H1 (cell line): ENCODE data around the gene UBE3B. TPM values are rescaled to one million over a fixed set of nuclear protein-coding genes. Genes with fewer than 3 reads are reported as not detected.

Source experiments
- CTCF ChIA-PET: fragments of 300-600 bp; sonication (Branson Sonifier 250); formaldehyde crosslinking; loops from one replicate; lab custom pipeline; 2021; ENCODE audit not compliant: partially characterized antibody; lab: Charles Lee
- POLR2A ChIA-PET: fragments of 300-600 bp; sonication (Branson Sonifier 250); formaldehyde crosslinking; loops from one replicate; lab custom pipeline; 2021; ENCODE audit warnings: inconsistent platforms; ENCODE audit not compliant: partially characterized antibody; lab: Charles Lee
- DNase-seq, 2 experiments: peaks; one replicate each; pipeline versions ENCODE4 v3.0.0 to v3.0.0-alpha.2; 2010 to 2022; ENCODE audit warnings: low spot score in 2 of 2, low read depth in 1 of 2, mixed read lengths in 1 of 2
- FAIRE-seq: peaks from 2 replicates; lab custom pipeline; 2011; peaks lifted over from hg19 to GRCh38; lab: Jason Lieb, UNC
- H2AFZ ChIP-seq: 2 replicates; pipeline ENCODE4 v1.8.1; 2012; ENCODE audit warnings: low read length, inconsistent platforms
- H2AK5ac ChIP-seq: 2 replicates; pipeline ENCODE4 v1.6.1; 2013; ENCODE audit warnings: low read depth, low read length
- H2BK120ac ChIP-seq: replicated peaks from 2 replicates; pipeline ENCODE3; 2013; ENCODE audit warnings: low read depth, low read length, inconsistent platforms
- H2BK12ac ChIP-seq: 2 replicates; pipeline ENCODE4 v1.6.1; 2013; ENCODE audit warnings: low read depth, low read length
- H2BK15ac ChIP-seq: 2 replicates; pipeline ENCODE4 v1.6.1; 2013; ENCODE audit warnings: low read length
- H2BK20ac ChIP-seq: 2 replicates; pipeline ENCODE4 v1.6.1; 2013; ENCODE audit warnings: low read length
- H2BK5ac ChIP-seq: 2 replicates; pipeline ENCODE4 v1.6.1; 2013; ENCODE audit warnings: low read depth, low read length
- H3K14ac ChIP-seq: 2 replicates; pipeline ENCODE4 v1.6.1; 2013; ENCODE audit warnings: inconsistent platforms; ENCODE audit not compliant: insufficient read length
- H3K18ac ChIP-seq: 2 replicates; pipeline ENCODE4 v1.6.1; 2013; ENCODE audit warnings: low read length; ENCODE audit errors: extremely low read depth
- H3K23ac ChIP-seq: 2 replicates; pipeline ENCODE4 v1.6.1; 2013; ENCODE audit warnings: inconsistent platforms; ENCODE audit not compliant: insufficient read length
- H3K23me2 ChIP-seq: 2 replicates; pipeline ENCODE4 v1.6.1; 2013; ENCODE audit warnings: low read depth, low read length
- H3K27ac ChIP-seq: 2 replicates; pipeline ENCODE4 v1.6.1; 2011; ENCODE audit warnings: low read depth, low read length, inconsistent platforms
- H3K27me3 ChIP-seq, 4 experiments: replicated peaks in 1 of 4; 1 replicate in 1 of 4; 2 replicates in 3 of 4; pipeline versions ENCODE4 v1.6.1 to v1.8.1; 2011 to 2013; ENCODE audit warnings: low read length in 3 of 4, mild to moderate bottlenecking in 3 of 4, inconsistent platforms in 2 of 4, mixed read lengths in 2 of 4, moderate library complexity in 1 of 4; ENCODE audit not compliant: control insufficient read depth in 3 of 4, insufficient read depth in 3 of 4; ENCODE audit errors: extremely low read depth in 1 of 4
- H3K36me3 ChIP-seq, 4 experiments: 2 replicates each; pipeline versions ENCODE4 v1.6.1 to v1.8.1; 2011 to 2013; ENCODE audit warnings: mild to moderate bottlenecking in 4 of 4, low read length in 3 of 4, moderate library complexity in 2 of 4, control low read depth in 1 of 4, inconsistent platforms in 1 of 4; ENCODE audit not compliant: insufficient read depth in 4 of 4, control insufficient read depth in 2 of 4
- H3K4ac ChIP-seq: replicated peaks from 2 replicates; pipeline ENCODE3; 2013; ENCODE audit warnings: low read length, low read depth, mixed read lengths, inconsistent platforms; ENCODE audit not compliant: insufficient read length
- H3K4me1 ChIP-seq, 4 experiments: replicated peaks in 1 of 4; 1 replicate in 1 of 4; 2 replicates in 3 of 4; pipeline versions ENCODE4 v1.6.1 to v1.8.1; 2011 to 2013; ENCODE audit warnings: low read length in 3 of 4, inconsistent platforms in 2 of 4, mixed read lengths in 1 of 4; ENCODE audit not compliant: insufficient read depth in 4 of 4, control insufficient read depth in 3 of 4
- H3K4me2 ChIP-seq, 2 experiments: 2 replicates each; pipeline versions ENCODE4 v1.6.1 to v1.8.1; 2011 to 2013; ENCODE audit warnings: low read depth in 2 of 2, low read length in 2 of 2, control low read depth in 1 of 2, inconsistent platforms in 1 of 2, mild to moderate bottlenecking in 1 of 2; ENCODE audit not compliant: insufficient read depth in 1 of 2
- H3K4me3 ChIP-seq, 4 experiments: fragments of 200-600, 300-600 bp in 1 of 4; sonication (generic), shearing (Covaris generic), sonication (Bioruptor Twin) in 1 of 4; 2 replicates each; pipeline versions ENCODE4 v1.5.1 to v1.8.1; 2011 to 2016; ENCODE audit warnings: low read length in 4 of 4, low read depth in 3 of 4, control low read depth in 2 of 4, inconsistent platforms in 2 of 4, mild to moderate bottlenecking in 2 of 4, mixed read lengths in 1 of 4, moderate library complexity in 1 of 4; ENCODE audit not compliant: insufficient read depth in 2 of 4; ENCODE audit errors: extremely low read depth in 1 of 4
- H3K56ac ChIP-seq: replicated peaks from 2 replicates; pipeline ENCODE3; 2013; ENCODE audit warnings: low read depth, mild to moderate bottlenecking, mixed read lengths, low read length, inconsistent platforms; ENCODE audit not compliant: insufficient read length
- H3K79me1 ChIP-seq: 2 replicates; pipeline ENCODE4 v1.6.1; 2013; ENCODE audit warnings: low read depth, low read length, control low read depth
- H3K79me2 ChIP-seq, 2 experiments: 2 replicates each; pipeline versions ENCODE4 v1.6.1 to v1.8.1; 2012 to 2013; ENCODE audit warnings: low read length in 2 of 2, mild to moderate bottlenecking in 2 of 2, inconsistent platforms in 1 of 2; ENCODE audit not compliant: insufficient read depth in 2 of 2, control insufficient read depth in 1 of 2
- H3K9ac ChIP-seq, 4 experiments: replicated peaks in 1 of 4; 1 replicate in 1 of 4; 2 replicates in 3 of 4; pipeline versions ENCODE4 v1.6.1 to v1.8.1; 2011 to 2013; ENCODE audit warnings: low read depth in 3 of 4, low read length in 3 of 4, control low read depth in 2 of 4, mild to moderate bottlenecking in 2 of 4, moderate library complexity in 2 of 4, inconsistent platforms in 1 of 4; ENCODE audit errors: extremely low read depth in 1 of 4
- H3K9me3 ChIP-seq, 2 experiments: 2 replicates each; pipeline versions ENCODE4 v1.6.1 to v1.8.1; 2012 to 2013; ENCODE audit warnings: mild to moderate bottlenecking in 2 of 2, moderate library complexity in 2 of 2, control low read depth in 1 of 2, inconsistent platforms in 1 of 2, low read depth in 1 of 2, low read length in 1 of 2, mixed read lengths in 1 of 2; ENCODE audit not compliant: insufficient read depth in 2 of 2
- H4K20me1 ChIP-seq, 2 experiments: replicated peaks in 1 of 2; 2 replicates each; pipeline versions ENCODE3 to v1.8.1; 2011 to 2013; ENCODE audit warnings: inconsistent platforms in 2 of 2, low read length in 2 of 2, mild to moderate bottlenecking in 1 of 2; ENCODE audit not compliant: insufficient read depth in 2 of 2, control insufficient read depth in 1 of 2
- H4K5ac ChIP-seq: 2 replicates; pipeline ENCODE4 v1.6.1; 2013; ENCODE audit warnings: low read length, low read depth, mixed read lengths, inconsistent platforms; ENCODE audit not compliant: insufficient read length
- H4K8ac ChIP-seq: 2 replicates; pipeline ENCODE4 v1.8.0; 2013; ENCODE audit warnings: mild to moderate bottlenecking, moderate library complexity, low read length, inconsistent platforms; ENCODE audit not compliant: insufficient read depth; ENCODE audit errors: extremely low read depth
- H4K91ac ChIP-seq: replicated peaks from 2 replicates; pipeline ENCODE3; 2013; ENCODE audit warnings: low read length, mixed read lengths, inconsistent platforms; ENCODE audit not compliant: insufficient read length
- KDM5A ChIP-seq: fragments of 200-600 bp; IDR thresholded peaks from 2 replicates; pipeline ENCODE4 v1.7.1; 2012; ENCODE audit warnings: mild to moderate bottlenecking, low read length, inconsistent platforms, mixed read lengths
- RNF2 ChIP-seq: fragments of 200-900, 300-1000 bp; sonication (generic); IDR thresholded peaks from 2 replicates; pipeline ENCODE4 v1.7.1; 2016; ENCODE audit warnings: borderline replicate concordance, low read depth, mild to moderate bottlenecking, antibody characterized with exemption, low read length; ENCODE audit not compliant: poor library complexity, severe bottlenecking; ENCODE audit errors: missing control alignments
- SP1 ChIP-seq: IDR thresholded peaks from 2 replicates; pipeline ENCODE4 v1.6.1; 2011; ENCODE audit warnings: low read depth, low read length
- WGBS, 2 experiments: shearing (Covaris generic) in 1 of 2; methylation state at CpG; one replicate each; pipeline versions ENCODE4 v1.1.6 to v1.1.7; 2013 to 2015; ENCODE audit warnings: low lambda C conversion rate in 2 of 2, mixed read lengths in 2 of 2, inconsistent platforms in 1 of 2, low coverage in 1 of 2, missing lambda C conversion rate in 1 of 2; ENCODE audit not compliant: insufficient replicate concordance in 2 of 2, insufficient coverage in 1 of 2, insufficient read length in 1 of 2; ENCODE audit errors: extremely low coverage in 1 of 2, missing lambda C conversion rate in 1 of 2; 5-methylcytosine and 5-hydroxymethylcytosine counted together
- polyA plus RNA-seq, 7 experiments: library from polyadenylated mRNA; depleted of rRNA in 3 of 7; stranded (reverse) in 5 of 7; unstranded in 2 of 7; fragments of >200 nt in 5 of 7; fragments of 200-250 nt in 2 of 7; gene quantifications; 1 replicate in 5 of 7; 2 replicates in 1 of 7; 4 replicates in 1 of 7; pipeline versions ENCODE4 v1.2.1 to v1.2.3, GENCODE V29; 2011 to 2013; ENCODE audit warnings: missing spikeins in 2 of 7, mixed read lengths in 2 of 7
- total RNA-seq: library from RNA; stranded (reverse); fragmentation: NEBNext Ultra II Directional; extraction: Animal tissue kit (Norgen Biotek cat#: 25700); gene quantifications from 2 replicates; pipeline ENCODE4 v1.2.1, GENCODE V29; 2021
- TF ChIP-seq, protein P1 (sequence below): IDR thresholded peaks from 2 replicates; pipeline ENCODE4 v1.6.1; 2011; ENCODE audit warnings: low read depth, mild to moderate bottlenecking, low read length; ENCODE audit not compliant: insufficient read depth

The UBE3B gene
- total and polyA plus RNA-seq, 2 of the 8 experiments (the other 6 are each of a cell fraction or from before 2014, with no cell fraction given) = 14.0 to 21.1 TPM

- ChIA-PET CTCF (no interaction called here), POLR2A (no interaction called here)
- H3K9me3 ChIP-seq = no peaks in the 10 kb centered on the region
- no peak overlapping the region for H3K14ac ChIP-seq
- peaks cover 0 to 11% (median 5%) of the 10 kb centered on the region in 4 experiments; a peak in 4 of 8 replicates for H3K36me3 ChIP-seq
- H3K79me1 ChIP-seq = peaks cover 8% of the 10 kb centered on the region
- no peak overlapping the region for H3K4me3 ChIP-seq
- peaks cover 22 to 38% of the 10 kb centered on the region in 2 experiments for H3K79me2 ChIP-seq
- H3K27me3 ChIP-seq = no peaks in the 10 kb centered on the region
- H3K56ac ChIP-seq = no peak overlapping the region
- no peak for FAIRE-seq
- H3K4me2 ChIP-seq = no peak overlapping the region
- H3K9ac ChIP-seq = no peak overlapping the region
- peaks cover 4 to 13% of the 10 kb centered on the region in 2 experiments for H4K20me1 ChIP-seq
- H3K27ac ChIP-seq = no peak overlapping the region
- H3K4me1 ChIP-seq = peaks cover 0 to 10% (median 5%) of the 10 kb centered on the region in 4 experiments; a peak in 4 of 7 replicates
- H3K23me2 ChIP-seq = peaks cover 11% of the 10 kb centered on the region
- no peak overlapping the region for H2BK120ac ChIP-seq
- H2BK15ac ChIP-seq = no peak overlapping the region
- WGBS, 2 experiments = 76% methylated on average over 1 of the region's 1 CpG; no CpG with 5 or more reads in 1 of the 2 experiments
- no peak overlapping the region for H3K23ac ChIP-seq
- H2AK5ac ChIP-seq = no peak overlapping the region
- no peak for DNase-seq
- H3K4ac ChIP-seq = no peak overlapping the region
- TF ChIP-seq RNF2 = no peak
- TF ChIP-seq SP1 = no peak
- TF ChIP-seq, protein P1, sequence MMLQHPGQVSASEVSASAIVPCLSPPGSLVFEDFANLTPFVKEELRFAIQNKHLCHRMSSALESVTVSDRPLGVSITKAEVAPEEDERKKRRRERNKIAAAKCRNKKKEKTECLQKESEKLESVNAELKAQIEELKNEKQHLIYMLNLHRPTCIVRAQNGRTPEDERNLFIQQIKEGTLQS = no peak
- no peak for TF ChIP-seq KDM5A
- TF ChIP-seq, all 59 proteins: peak for 0
- Histone ChIP-seq H3K18ac (no peak overlapping the region), H2BK12ac (no peak overlapping the region), H4K8ac (no peak overlapping the region), H2BK20ac (no peak overlapping the region), H4K5ac (no peak overlapping the region), H2AFZ (no peak overlapping the region), H4K91ac (no peak overlapping the region), H2BK5ac (no peak overlapping the region)
Observed at GRCh38 chr12:109479761-109480160, 2.3 kb downstream of the UBE3B start.
